ENCODE results near the gene TMEM9. TPM values are rescaled to one million over a fixed set of nuclear protein-coding genes. Genes with fewer than 3 reads are reported as not detected.

TMEM9 gene
- total and polyA plus RNA-seq, 10 of the 15 experiments (the other 5 are each of a cell fraction or from before 2014, with no cell fraction given): 7.2 to 46.1 (median 17.3) TPM

DNA sequence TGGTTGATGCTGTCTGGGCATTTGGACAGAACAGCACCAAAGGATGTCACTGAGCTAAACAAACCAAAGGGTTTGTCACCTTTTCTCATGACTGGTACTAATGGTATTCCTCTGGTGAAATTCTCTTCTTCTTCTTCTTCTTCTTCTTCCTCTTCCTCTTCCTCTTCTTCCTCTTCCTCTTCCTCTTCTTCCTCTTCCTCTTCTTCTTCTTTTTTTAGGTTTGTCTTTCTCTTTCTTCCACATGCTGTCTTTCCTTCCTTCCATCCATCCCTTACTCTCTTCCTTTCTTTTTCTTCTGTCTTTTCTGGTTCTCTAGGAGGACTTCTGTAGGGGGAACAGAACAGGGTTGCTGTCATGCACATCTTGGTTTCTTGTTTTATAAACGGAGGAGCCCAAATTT lies 27.0 kb upstream of the TMEM9 start (continued):
- TF ChIP-seq CREB1 (IDR thresholded peaks at IDR 0.05; ENCODE audit: low read depth): no peak
- TF ChIP-seq, protein P1, sequence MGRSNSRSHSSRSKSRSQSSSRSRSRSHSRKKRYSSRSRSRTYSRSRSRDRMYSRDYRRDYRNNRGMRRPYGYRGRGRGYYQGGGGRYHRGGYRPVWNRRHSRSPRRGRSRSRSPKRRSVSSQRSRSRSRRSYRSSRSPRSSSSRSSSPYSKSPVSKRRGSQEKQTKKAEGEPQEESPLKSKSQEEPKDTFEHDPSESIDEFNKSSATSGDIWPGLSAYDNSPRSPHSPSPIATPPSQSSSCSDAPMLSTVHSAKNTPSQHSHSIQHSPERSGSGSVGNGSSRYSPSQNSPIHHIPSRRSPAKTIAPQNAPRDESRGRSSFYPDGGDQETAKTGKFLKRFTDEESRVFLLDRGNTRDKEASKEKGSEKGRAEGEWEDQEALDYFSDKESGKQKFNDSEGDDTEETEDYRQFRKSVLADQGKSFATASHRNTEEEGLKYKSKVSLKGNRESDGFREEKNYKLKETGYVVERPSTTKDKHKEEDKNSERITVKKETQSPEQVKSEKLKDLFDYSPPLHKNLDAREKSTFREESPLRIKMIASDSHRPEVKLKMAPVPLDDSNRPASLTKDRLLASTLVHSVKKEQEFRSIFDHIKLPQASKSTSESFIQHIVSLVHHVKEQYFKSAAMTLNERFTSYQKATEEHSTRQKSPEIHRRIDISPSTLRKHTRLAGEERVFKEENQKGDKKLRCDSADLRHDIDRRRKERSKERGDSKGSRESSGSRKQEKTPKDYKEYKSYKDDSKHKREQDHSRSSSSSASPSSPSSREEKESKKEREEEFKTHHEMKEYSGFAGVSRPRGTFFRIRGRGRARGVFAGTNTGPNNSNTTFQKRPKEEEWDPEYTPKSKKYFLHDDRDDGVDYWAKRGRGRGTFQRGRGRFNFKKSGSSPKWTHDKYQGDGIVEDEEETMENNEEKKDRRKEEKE (IDR thresholded peaks at IDR 0.05): no peak

DNA sequence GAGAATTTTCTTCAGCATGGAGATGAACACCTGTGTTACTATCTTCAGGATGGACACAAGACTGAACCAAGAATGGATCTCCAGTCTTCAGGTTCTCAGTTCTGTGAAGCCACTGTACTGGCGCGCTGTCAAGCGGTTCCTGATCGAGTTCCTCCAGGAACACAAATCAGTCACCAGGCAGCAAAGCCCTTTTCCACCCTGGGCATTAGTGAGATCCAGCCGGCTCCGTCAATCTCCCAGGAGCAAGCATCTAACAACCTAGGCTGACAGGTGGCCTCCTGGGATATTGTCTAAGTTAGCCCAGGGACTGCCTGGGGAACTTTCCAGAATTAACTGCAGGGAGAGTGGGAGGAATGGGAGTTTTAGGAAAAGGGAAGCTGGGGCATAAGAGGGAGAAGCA lies 26.6 kb upstream of the TMEM9 start:
- BruUV-seq (replicated peaks): no TSS peak
- in situ Hi-C loops (cut with MboI): no loop called here
- ChIA-PET SMC1A (ENCODE audit: uncharacterized antibody, unreplicated experiment) (no interaction called here), POLR2A (no interaction called here), RAD21 (ENCODE audit: unreplicated experiment) (no interaction called here), CTCF (no interaction called here)
- no peaks in the 10 kb centered on the region for H3K36me3 ChIP-seq (ENCODE audit: control insufficient read depth in 2 of 2, insufficient read depth in 2 of 2, low read length in 1 of 2)
- no peak for FAIRE-seq
- DNase-seq (ENCODE audit: low read depth, low spot score): no peak
- no peak overlapping the region for H3K4me3 ChIP-seq
- H3K4me2 ChIP-seq (ENCODE audit: control insufficient read depth, insufficient read depth): no peak overlapping the region
- no peak overlapping the region for H3K27ac ChIP-seq (ENCODE audit: control insufficient read depth, insufficient read depth)
- H3K9ac ChIP-seq (ENCODE audit: control insufficient read depth, insufficient read depth, low read length): no peak overlapping the region
- WGBS (ENCODE audit: insufficient coverage, insufficient replicate concordance, low lambda C conversion rate, missing lambda C conversion rate): 73% methylated on average over 6 of the region's 6 CpGs
- peaks cover 2% of the 10 kb centered on the region in 2 experiments for H3K27me3 ChIP-seq (replicated peaks in 1 of 2; ENCODE audit: control insufficient read depth in 2 of 2, insufficient read depth in 2 of 2, low read length in 1 of 2)
- no peaks in the 10 kb centered on the region for H3K79me2 ChIP-seq (ENCODE audit: control insufficient read depth, insufficient read depth, low read length)
- H4K20me1 ChIP-seq (ENCODE audit: control insufficient read depth, insufficient read depth): no peaks in the 10 kb centered on the region
- intact Hi-C loops (cut with micrococcal nuclease; ENCODE audit: unreplicated experiment): no loop called here
- no peak overlapping the region for H2AFZ ChIP-seq (ENCODE audit: control insufficient read depth, low read depth, low read length)
- H3K9me3 ChIP-seq (replicated peaks; ENCODE audit: control insufficient read depth, insufficient read depth, low read length): no peaks in the 10 kb centered on the region
- TF ChIP-seq SMARCA5 (IDR thresholded peaks at IDR 0.05): no peak
- H3K4me1 ChIP-seq (ENCODE audit: control insufficient read depth, insufficient read depth, low read length): no peaks in the 10 kb centered on the region
- ATAC-seq: no peak

- Histone ChIP-seq H4K20me1 (ENCODE audit: control insufficient read depth, insufficient read depth) (no peaks in the 10 kb centered on the region), H3K36me3 (ENCODE audit: control insufficient read depth in 2 of 2, insufficient read depth in 2 of 2, low read length in 1 of 2) (no peaks in the 10 kb centered on the region), H2AFZ (ENCODE audit: control insufficient read depth, low read depth, low read length) (no peak overlapping the region), H3K4me3 (no peak overlapping the region), H3K4me2 (ENCODE audit: control insufficient read depth, insufficient read depth) (no peak overlapping the region), H3K9ac (ENCODE audit: control insufficient read depth, insufficient read depth, low read length) (no peak overlapping the region), H3K9me3 (replicated peaks; ENCODE audit: control insufficient read depth, insufficient read depth, low read length) (no peaks in the 10 kb centered on the region), H3K4me1 (ENCODE audit: control insufficient read depth, insufficient read depth, low read length) (no peaks in the 10 kb centered on the region), H3K27me3 (replicated peaks in 1 of 2; ENCODE audit: control insufficient read depth in 2 of 2, insufficient read depth in 2 of 2, low read length in 1 of 2) (peaks cover 2% of the 10 kb centered on the region in 2 experiments), H3K79me2 (ENCODE audit: control insufficient read depth, insufficient read depth, low read length) (no peaks in the 10 kb centered on the region), H3K27ac (ENCODE audit: control insufficient read depth, insufficient read depth) (no peak overlapping the region)
- RAD21 ChIA-PET (ENCODE audit: unreplicated experiment): no interaction called here
- no peak for DNase-seq (ENCODE audit: low read depth, low spot score)
- no peak for FAIRE-seq
- 0% methylated on average over 1 of the region's 1 CpG for WGBS (ENCODE audit: insufficient coverage, insufficient replicate concordance, low lambda C conversion rate, missing lambda C conversion rate)
- SMC1A ChIA-PET (ENCODE audit: uncharacterized antibody, unreplicated experiment): no interaction called here
- CTCF ChIA-PET: no interaction called here
- POLR2A ChIA-PET: no interaction called here
- in situ Hi-C loops (cut with MboI): no loop called here
- no TSS peak for BruUV-seq (replicated peaks)
- ATAC-seq: no peak
- intact Hi-C loops (cut with micrococcal nuclease; ENCODE audit: unreplicated experiment): no loop called here
- TF ChIP-seq HCFC1 (IDR thresholded peaks at IDR 0.05; ENCODE audit: low read length): no peak
- no peak for TF ChIP-seq ZNF274 (IDR thresholded peaks at IDR 0.05; ENCODE audit: insufficient read depth, insufficient read length)
- no peak for TF ChIP-seq YY1 (IDR thresholded peaks at IDR 0.05; ENCODE audit: low read depth, low read length)
- TF ChIP-seq E4F1 (IDR thresholded peaks at IDR 0.05; ENCODE audit: borderline replicate concordance, partially characterized antibody): no peak
- no peak for TF ChIP-seq SMARCA5 (IDR thresholded peaks at IDR 0.05)
- no peak for TF ChIP-seq TBL1XR1 (IDR thresholded peaks at IDR 0.05; ENCODE audit: low read depth, low read length)
Measured at GRCh38 chr1:201180141-201180540, 25.9 kb upstream of the TMEM9 start.

Measured in GM12878 (cell line).